ENCODE data around the gene SLC35E1. TPM values are rescaled to one million over a fixed set of nuclear protein-coding genes. Genes with fewer than 3 reads are reported as not detected.

SLC35E1 gene
- total RNA-seq, 4 donors from 2014 or later, result 31.0 to 56.1 (median 42.8) TPM

GRCh38 chr19:16575282-16575681 is 3.1 kb upstream of the SLC35E1 start:
- no peaks in the 10 kb centered on the region for H3K9me3 ChIP-seq
- TF ChIP-seq EP300 (IDR thresholded peaks at IDR 0.05; ENCODE audit: low read depth) (no peak), CTCF (IDR thresholded peaks at IDR 0.05) (no peak), POLR2A (IDR thresholded peaks at IDR 0.05) (no peak), POLR2AphosphoS5 (IDR thresholded peaks at IDR 0.05) (no peak)
- H3K4me3 ChIP-seq, result no peak overlapping the region
- in situ Hi-C loops (cut with MboI; ENCODE audit: low pct_ligation_motif_present in 1 of 4, low pct_unique_long_range_greater_than_20kb in 1 of 4, low sequenced_read_pairs in 3 of 4) (no loop called here), intact Hi-C loops (cut with DNase I; ENCODE audit: low total_unique reads) (loop anchor here (10.0 kb wide), 1 partner anchor 50 kb away; the partner anchor contains the start of gene MED26)
- H3K4me1 ChIP-seq, result peaks cover 16 to 34% (median 27%) of the 10 kb centered on the region in 4 donors
- H3K36me3 ChIP-seq, result peaks cover 0 to 5% (median 0%) of the 10 kb centered on the region in 4 donors
- no peak overlapping the region for H3K27ac ChIP-seq
- DNase-seq, result no peak
- 76 to 94% methylated on average over 2 of the region's 2 CpGs for WGBS, 2 donors (ENCODE audit: low coverage in 1 of 2)
- H3K27me3 ChIP-seq, result no peaks in the 10 kb centered on the region

DNA sequence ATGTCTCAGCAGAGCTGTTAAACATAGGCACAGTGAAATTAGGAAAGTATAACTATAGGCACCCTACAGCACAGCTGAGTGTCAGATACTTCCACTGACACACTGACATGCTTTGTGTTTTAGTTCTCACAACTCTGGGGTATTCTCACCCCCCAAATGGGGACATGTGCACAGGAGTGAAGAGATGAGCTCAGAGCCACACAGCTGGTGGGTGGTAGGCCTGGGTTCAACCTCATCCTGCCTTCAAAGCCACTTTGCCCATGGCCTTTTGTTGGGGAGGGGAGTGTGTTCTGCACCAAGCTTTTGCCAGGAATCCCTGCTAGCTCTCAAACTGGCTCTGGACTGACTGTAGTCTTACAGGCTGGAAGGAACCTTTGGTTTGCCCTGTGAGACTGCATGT is 1.7 kb upstream of the SLC35E1 start:
- no peaks in the 10 kb centered on the region for H3K27me3 ChIP-seq
- in situ Hi-C loops (cut with MboI; ENCODE audit: low pct_ligation_motif_present in 1 of 4, low pct_unique_long_range_greater_than_20kb in 1 of 4, low sequenced_read_pairs in 3 of 4) (no loop called here), intact Hi-C loops (cut with DNase I; ENCODE audit: low total_unique reads) (loop anchor here (10.0 kb wide), 1 partner anchor 51 kb away; the partner anchor contains the start of gene MED26)
- DNase-seq, result no peak
- peaks cover 0 to 5% (median 0%) of the 10 kb centered on the region in 4 donors for H3K36me3 ChIP-seq
- no peaks in the 10 kb centered on the region for H3K9me3 ChIP-seq
- peak overlapping the region in 1 of 4 donors; percentile 95 for H3K27ac ChIP-seq
- TF ChIP-seq POLR2A (IDR thresholded peaks at IDR 0.05), result no peak
- TF ChIP-seq CTCF (IDR thresholded peaks at IDR 0.05), result no peak
- TF ChIP-seq POLR2AphosphoS5 (IDR thresholded peaks at IDR 0.05), result no peak
- TF ChIP-seq EP300 (IDR thresholded peaks at IDR 0.05; ENCODE audit: low read depth), result no peak
- peak overlapping the region in 1 of 4 donors; percentile 86 for H3K4me3 ChIP-seq
- peaks cover 16 to 34% (median 27%) of the 10 kb centered on the region in 4 donors for H3K4me1 ChIP-seq

- in situ Hi-C loops (cut with MboI; ENCODE audit: low pct_ligation_motif_present in 1 of 4, low pct_unique_long_range_greater_than_20kb in 1 of 4, low sequenced_read_pairs in 3 of 4), result no loop called here
These were observed 1.1 kb upstream of the SLC35E1 start for GRCh38 chr19:16573296-16573695.

DNA sequence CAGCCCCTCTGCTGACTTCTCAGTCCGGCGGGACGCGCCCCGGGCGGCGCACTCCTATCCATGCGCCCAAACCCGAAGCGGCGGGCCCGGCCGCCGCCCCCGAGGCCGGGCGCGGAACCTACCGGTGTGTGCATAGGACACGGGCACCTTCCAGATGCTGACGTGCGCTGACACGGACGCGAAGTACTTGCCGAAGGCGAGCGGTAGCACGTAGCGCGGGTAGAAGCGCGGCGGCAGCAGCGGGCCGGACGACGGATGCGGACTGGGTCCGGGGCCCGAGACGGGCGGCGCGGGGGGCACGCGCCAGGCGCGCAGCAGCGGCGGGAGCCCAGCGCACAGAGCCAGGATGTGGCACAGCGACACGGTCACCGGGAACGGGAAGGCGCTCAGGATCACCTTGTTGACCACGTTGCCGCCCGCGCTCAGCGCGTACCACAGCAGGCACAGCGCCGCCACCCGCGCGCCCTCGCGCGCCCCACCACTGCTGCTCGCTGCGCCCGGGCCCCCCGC is 338 bp downstream of the SLC35E1 start:
- no peak for TF ChIP-seq EP300 (IDR thresholded peaks at IDR 0.05; ENCODE audit: low read depth)
- TF ChIP-seq POLR2AphosphoS5 (IDR thresholded peaks at IDR 0.05), result peak in 1 of 3 donors; percentile 6
- peaks cover 0 to 11% (median 2%) of the 10 kb centered on the region in 4 donors for H3K36me3 ChIP-seq
- 0 to 1% methylated on average over 6 to 39 of the region's 75 CpGs for WGBS, 2 donors (ENCODE audit: low coverage in 1 of 2)
- peak overlapping the region; percentile 88 to 92 (median 90) for H3K27ac ChIP-seq
- peak overlapping the region; percentile 77 to 93 (median 89) for H3K4me3 ChIP-seq
- intact Hi-C loops (cut with DNase I; ENCODE audit: low total_unique reads) (loop anchor here (10.0 kb wide), 1 partner anchor 53 kb away; the partner anchor contains the start of gene MED26), in situ Hi-C loops (cut with MboI; ENCODE audit: low pct_ligation_motif_present in 1 of 4, low pct_unique_long_range_greater_than_20kb in 1 of 4, low sequenced_read_pairs in 3 of 4) (no loop called here)
- DNase-seq, result peak; percentile 51
- H3K27me3 ChIP-seq, result no peaks in the 10 kb centered on the region
- peaks cover 16 to 34% (median 27%) of the 10 kb centered on the region in 4 donors for H3K4me1 ChIP-seq
- H3K9me3 ChIP-seq, result no peaks in the 10 kb centered on the region

More at GRCh38 chr19:16573296-16573695, 1.1 kb upstream of the SLC35E1 start:
- Histone ChIP-seq H3K27me3 (no peaks in the 10 kb centered on the region), H3K27ac (peak overlapping the region; percentile 83 to 95 (median 90)), H3K4me3 (peak overlapping the region; percentile 72 to 93 (median 82)), H3K36me3 (peaks cover 0 to 5% (median 0%) of the 10 kb centered on the region in 4 donors), H3K4me1 (peaks cover 16 to 34% (median 27%) of the 10 kb centered on the region in 4 donors), H3K9me3 (no peaks in the 10 kb centered on the region)
- intact Hi-C loops (cut with DNase I; ENCODE audit: low total_unique reads), result loop anchor here (10.0 kb wide), 1 partner anchor 52 kb away; the partner anchor contains the start of gene MED26
- no peak for TF ChIP-seq POLR2A (IDR thresholded peaks at IDR 0.05)
- no peak for TF ChIP-seq EP300 (IDR thresholded peaks at IDR 0.05; ENCODE audit: low read depth)
- TF ChIP-seq POLR2AphosphoS5 (IDR thresholded peaks at IDR 0.05), result no peak
- TF ChIP-seq CTCF (IDR thresholded peaks at IDR 0.05), result no peak
- DNase-seq, result no peak
- WGBS, 2 donors (ENCODE audit: low coverage in 1 of 2), result 65 to 68% methylated on average over 4 to 13 of the region's 13 CpGs

Measured in transverse colon (tissue), 4 donors.